ENCODE results near the gene STT3B. TPM values are rescaled to one million over a fixed set of nuclear protein-coding genes. Genes with fewer than 3 reads are reported as not detected.
A peak's percentile ranks its signal among the peaks of the same experiment; 100 is the strongest.

STT3B gene
- total and polyA plus RNA-seq, 2 of the 4 experiments (the other 2 are of a cell fraction), result 45.5 to 86.4 TPM

- no peak overlapping the region for H2BK5ac ChIP-seq (ENCODE audit: low read depth, low read length, poor library complexity, severe bottlenecking)
- CTCF ChIA-PET, result interaction anchor here (0.8 kb wide), 1 partner anchor 11 kb away, joined by 3 read pairs; no protein-coding TSS in a partner anchor
- dilution Hi-C loops (cut with HindIII; ENCODE audit: low sequenced_read_pairs, unreplicated experiment), result no loop called here
Observed at GRCh38 chr3:31636694-31637442, 104.1 kb downstream of the STT3B start.

More at GRCh38 chr3:31636694-31637442, 104.1 kb downstream of the STT3B start:
- H3K9ac ChIP-seq (ENCODE audit: low read depth, low read length), result no peak overlapping the region
- H3K4me1 ChIP-seq (ENCODE audit: control insufficient read depth, insufficient read depth, low read length), result peaks cover 2% of the 10 kb centered on the region; the same call in 1 of the 2 replicates
- DNase-seq, result no peak
- no peak overlapping the region for H3K27ac ChIP-seq (ENCODE audit: insufficient read depth, low read length)
- no peak overlapping the region for H3K4ac ChIP-seq (ENCODE audit: low read depth, low read length)
- no peak overlapping the region for H4K91ac ChIP-seq (ENCODE audit: insufficient read depth, low read depth, low read length)
- no peak overlapping the region for H3K4me2 ChIP-seq (ENCODE audit: low read depth, low read length)
- ATAC-seq (ENCODE audit: low read depth), result no peak
- no peaks in the 10 kb centered on the region for H3K9me3 ChIP-seq (ENCODE audit: control insufficient read depth, insufficient read depth, low read length)
- no peak overlapping the region for H4K8ac ChIP-seq (ENCODE audit: low read depth in 2 of 2, low read length in 2 of 2)
- H4K5ac ChIP-seq (ENCODE audit: low read depth, low read length), result no peak overlapping the region
- intact Hi-C loops (cut with micrococcal nuclease), result no loop called here
- no peaks in the 10 kb centered on the region; a peak in 1 of 4 replicates for H3K79me1 ChIP-seq (ENCODE audit: low read depth in 1 of 2, low read length in 2 of 2)
- H3K9me1 ChIP-seq (ENCODE audit: insufficient read depth, low read length), result no peaks in the 10 kb centered on the region
- no peak overlapping the region for H3K4me3 ChIP-seq (ENCODE audit: insufficient read depth, low read depth, low read length)
- H3K56ac ChIP-seq (ENCODE audit: extremely low read depth, insufficient read depth, low read length), result no peak overlapping the region
- H2BK120ac ChIP-seq (ENCODE audit: low read depth, low read length), result no peak overlapping the region
- WGBS, 2 experiments (ENCODE audit: extremely low coverage in 2 of 2, insufficient read length in 1 of 2), result no CpG with 5 or more reads among the region's 2 CpGs
- no peak overlapping the region for H3K18ac ChIP-seq (ENCODE audit: low read depth, low read length)
- no peak overlapping the region for H2AK9ac ChIP-seq (replicated peaks; ENCODE audit: low read depth, low read length, poor library complexity)
- no peaks in the 10 kb centered on the region; the same call in none of the 2 replicates for H3K36me3 ChIP-seq (ENCODE audit: control insufficient read depth, insufficient read depth, low read length)
- H3K14ac ChIP-seq (replicated peaks; ENCODE audit: low read depth, low read length), result no peak overlapping the region
- no peak overlapping the region for H3K23ac ChIP-seq (ENCODE audit: low read depth, low read length)
- no peaks in the 10 kb centered on the region for H4K20me1 ChIP-seq (ENCODE audit: insufficient read depth, low read length)
- H2BK20ac ChIP-seq (ENCODE audit: low read depth, low read length), result no peak overlapping the region
- H2BK15ac ChIP-seq (ENCODE audit: low read depth, low read length), result no peak overlapping the region
- no peak overlapping the region for H2AFZ ChIP-seq (replicated peaks; ENCODE audit: low read length, poor library complexity)
- H3K27me3 ChIP-seq (ENCODE audit: control insufficient read depth, insufficient read depth, low read length), result no peaks in the 10 kb centered on the region
- POLR2A ChIA-PET (ENCODE audit: unreplicated experiment), result no interaction called here
- no peak overlapping the region for H2AK5ac ChIP-seq (ENCODE audit: low read depth, low read length)
- TF ChIP-seq SMC3 (IDR thresholded peaks at IDR 0.05; ENCODE audit: low read depth, low read length) (no peak), POLR2A (IDR thresholded peaks at IDR 0.05; ENCODE audit: low read depth, low read length) (no peak), MXI1 (IDR thresholded peaks at IDR 0.05; ENCODE audit: borderline replicate concordance, low read depth, low read length) (no peak), USF2 (IDR thresholded peaks at IDR 0.05; ENCODE audit: low read depth, low read length) (no peak), NFE2L2 (IDR thresholded peaks at IDR 0.05; ENCODE audit: low read depth, low read length) (no peak), CEBPB (IDR thresholded peaks at IDR 0.05; ENCODE audit: low read depth, low read length) (no peak), ELK1 (IDR thresholded peaks at IDR 0.05; ENCODE audit: borderline replicate concordance, low read depth, low read length) (no peak)
- in situ Hi-C loops (cut with MboI; ENCODE audit: low sequenced_read_pairs), result no loop called here
- TSS peak; percentile 88 for BruUV-seq (replicated peaks)
